Breast epithelium (tissue), 3 donors: ENCODE measurements around the gene SMCO2.

Experiments
- POLR2A ChIP-seq: fragments of 450-650 bp; IDR thresholded peaks from one replicate; pipeline ENCODE4 v1.6.1; 2016; ENCODE audit warnings: antibody characterized with exemption, mild to moderate bottlenecking, moderate library complexity
- POLR2AphosphoS5 ChIP-seq, 3 donors: sonication (generic); formaldehyde crosslinking; IDR thresholded peaks; one replicate each; pipeline ENCODE4 v1.6.1; 2017; ENCODE audit warnings: antibody characterized with exemption in 3 of 3
- TF ChIP-seq, protein P1 (sequence below), 3 donors: fragments of 450-650 bp; IDR thresholded peaks; one replicate each; pipeline ENCODE4 v1.5.1; 2016 to 2017; ENCODE audit warnings: antibody characterized with exemption in 3 of 3, mild to moderate bottlenecking in 3 of 3, moderate library complexity in 3 of 3

DNA sequence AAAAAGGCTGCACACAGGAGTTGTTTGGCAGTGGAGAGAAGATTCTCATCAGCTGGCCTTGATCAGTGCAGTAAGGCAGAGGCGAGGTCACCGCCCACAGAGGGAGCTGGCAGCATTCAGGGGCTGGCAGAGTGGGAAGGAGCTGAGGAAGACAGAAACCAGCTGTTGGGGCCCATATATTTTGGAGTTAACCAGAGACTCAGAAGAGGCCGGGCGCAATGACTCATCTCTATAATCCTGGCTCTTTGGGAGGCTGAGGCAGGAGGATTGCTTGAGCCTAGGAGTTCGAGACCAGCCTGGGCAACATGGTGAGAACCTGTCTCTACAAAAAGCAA, 17.7 kb downstream of the SMCO2 start:
- TF ChIP-seq, protein P1, sequence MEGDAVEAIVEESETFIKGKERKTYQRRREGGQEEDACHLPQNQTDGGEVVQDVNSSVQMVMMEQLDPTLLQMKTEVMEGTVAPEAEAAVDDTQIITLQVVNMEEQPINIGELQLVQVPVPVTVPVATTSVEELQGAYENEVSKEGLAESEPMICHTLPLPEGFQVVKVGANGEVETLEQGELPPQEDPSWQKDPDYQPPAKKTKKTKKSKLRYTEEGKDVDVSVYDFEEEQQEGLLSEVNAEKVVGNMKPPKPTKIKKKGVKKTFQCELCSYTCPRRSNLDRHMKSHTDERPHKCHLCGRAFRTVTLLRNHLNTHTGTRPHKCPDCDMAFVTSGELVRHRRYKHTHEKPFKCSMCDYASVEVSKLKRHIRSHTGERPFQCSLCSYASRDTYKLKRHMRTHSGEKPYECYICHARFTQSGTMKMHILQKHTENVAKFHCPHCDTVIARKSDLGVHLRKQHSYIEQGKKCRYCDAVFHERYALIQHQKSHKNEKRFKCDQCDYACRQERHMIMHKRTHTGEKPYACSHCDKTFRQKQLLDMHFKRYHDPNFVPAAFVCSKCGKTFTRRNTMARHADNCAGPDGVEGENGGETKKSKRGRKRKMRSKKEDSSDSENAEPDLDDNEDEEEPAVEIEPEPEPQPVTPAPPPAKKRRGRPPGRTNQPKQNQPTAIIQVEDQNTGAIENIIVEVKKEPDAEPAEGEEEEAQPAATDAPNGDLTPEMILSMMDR (IDR thresholded peaks at IDR 0.05): no peak
- TF ChIP-seq POLR2A (no peak), POLR2AphosphoS5 (IDR thresholded peaks at IDR 0.05) (no peak)
